Muscle of leg (tissue), 11 donors: ENCODE measurements around the gene FAM163A. TPM values are rescaled to one million over a fixed set of nuclear protein-coding genes. Genes with fewer than 3 reads are reported as not detected.
A peak's percentile ranks its signal among the peaks of the same experiment; 100 is the strongest.

Experiments
- DNase-seq: peaks from one replicate; pipeline ENCODE4 v3.0.0; 2013
- H3K27ac ChIP-seq: one replicate; pipeline ENCODE4 v1.5.1; 2013; ENCODE audit warnings: mild to moderate bottlenecking, low read length, control low read depth
- H3K27me3 ChIP-seq: one replicate; pipeline ENCODE4 v1.6.1; 2013; ENCODE audit warnings: low read length; ENCODE audit not compliant: control insufficient read depth, insufficient read depth
- H3K36me3 ChIP-seq: one replicate; pipeline ENCODE4 v1.6.1; 2013; ENCODE audit warnings: low read length; ENCODE audit not compliant: control insufficient read depth, insufficient read depth
- H3K4me1 ChIP-seq: one replicate; pipeline ENCODE4 v1.6.1; 2013; ENCODE audit warnings: low read length; ENCODE audit not compliant: control insufficient read depth, insufficient read depth
- H3K4me3 ChIP-seq: one replicate; pipeline ENCODE4 v1.5.1; 2013; ENCODE audit warnings: low read length, control low read depth
- H3K9me3 ChIP-seq: replicated peaks from 2 replicates; pipeline ENCODE4 v1.6.1; 2013; ENCODE audit warnings: low read depth, low read length; ENCODE audit not compliant: control insufficient read depth
- WGBS: methylation state at CpG from one replicate; pipeline ENCODE4 v1.1.5; 2013; ENCODE audit warnings: missing lambda C conversion rate; ENCODE audit not compliant: insufficient coverage; 5-methylcytosine and 5-hydroxymethylcytosine counted together
- polyA plus RNA-seq, 8 donors: library from polyadenylated mRNA; unstranded; fragments of 120-200 nt; gene quantifications; one replicate each; pipeline versions ENCODE4 v1.2.1 to v1.2.3, GENCODE V29; 2013; ENCODE audit warnings: inconsistent platforms in 1 of 8, low replicate concordance in 1 of 8; ENCODE audit not compliant: insufficient read length in 8 of 8, insufficient read depth in 1 of 8
- total RNA-seq: library from RNA; stranded (reverse); fragments of 120-200 nt; gene quantifications from one replicate; pipeline ENCODE4 v1.2.4, GENCODE V29; 2013

Gene FAM163A
- total and polyA plus RNA-seq, 9 donors: 0.27 to 1.00 (median 0.72) TPM

DNA sequence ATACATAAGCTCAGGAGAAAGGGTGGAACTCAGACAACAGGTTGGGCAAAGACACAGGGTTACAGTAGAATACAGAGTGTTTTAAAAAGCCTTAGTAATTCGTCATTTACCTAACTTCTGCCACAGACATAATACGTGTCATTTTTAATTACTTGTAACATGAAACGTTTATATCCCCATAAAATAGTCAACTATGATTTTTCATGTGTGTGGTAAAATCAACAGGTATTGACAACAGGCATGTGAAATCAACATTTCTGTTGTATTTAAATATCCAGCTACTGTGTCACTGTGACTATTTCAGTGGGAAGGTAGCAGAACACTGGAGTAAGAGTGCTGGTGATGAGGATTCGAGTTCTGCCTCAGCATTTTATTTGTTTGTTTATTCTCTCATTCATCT, 5.7 kb downstream of the FAM163A start:
- H3K36me3 ChIP-seq: no peaks in the 10 kb centered on the region
- no peak overlapping the region for H3K4me3 ChIP-seq
- no peaks in the 10 kb centered on the region for H3K9me3 ChIP-seq
- DNase-seq: no peak
- no peak overlapping the region for H3K27ac ChIP-seq
- peaks cover 37% of the 10 kb centered on the region for H3K27me3 ChIP-seq
- WGBS: no CpG with 5 or more reads among the region's 4 CpGs
- H3K4me1 ChIP-seq: peaks cover 11% of the 10 kb centered on the region

DNA sequence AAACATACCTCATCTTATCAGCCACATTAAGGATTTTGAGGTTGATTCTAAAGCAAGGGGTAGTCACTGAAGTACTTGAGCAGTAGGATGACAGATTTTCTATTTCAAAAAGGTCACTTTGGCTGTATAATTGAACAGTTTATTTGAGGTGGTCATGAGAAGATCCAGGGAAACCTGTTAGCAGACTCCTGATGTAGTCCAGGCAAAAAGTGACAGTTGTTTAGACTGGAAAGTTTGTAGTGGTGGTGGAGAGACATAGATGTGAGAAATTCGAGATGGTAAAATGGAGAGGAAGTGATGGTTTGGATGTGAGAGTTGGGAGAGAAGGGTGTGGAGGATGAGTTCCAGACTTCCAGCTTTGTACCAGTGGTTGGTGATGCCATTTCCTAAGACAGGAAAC, 7.5 kb downstream of the FAM163A start:
- Histone ChIP-seq H3K27ac (no peak overlapping the region), H3K9me3 (no peaks in the 10 kb centered on the region), H3K4me1 (peaks cover 4% of the 10 kb centered on the region), H3K36me3 (no peaks in the 10 kb centered on the region), H3K4me3 (no peak overlapping the region), H3K27me3 (peaks cover 18% of the 10 kb centered on the region)
- no peak for DNase-seq
- 41% methylated on average over 1 of the region's 1 CpG for WGBS

DNA sequence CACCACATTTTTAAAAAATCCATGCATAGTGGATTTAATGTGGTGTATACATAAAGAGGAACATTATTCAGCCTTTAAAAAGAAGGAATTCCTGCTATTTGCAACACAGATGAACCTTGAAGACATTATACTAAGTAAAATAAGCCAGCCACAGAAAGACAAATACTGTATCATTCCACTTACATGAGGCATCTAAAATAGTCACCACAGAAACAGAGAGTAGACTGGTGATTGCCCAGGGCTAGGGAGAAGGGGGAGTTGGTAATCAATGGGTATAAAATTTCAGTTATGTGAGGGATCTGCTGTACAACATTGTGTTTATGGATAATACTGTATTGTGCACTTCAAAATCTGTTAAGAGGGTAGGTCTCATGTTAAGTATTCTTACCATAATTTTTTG, 10.0 kb downstream of the FAM163A start:
- DNase-seq: no peak
- Histone ChIP-seq H3K27ac (no peak overlapping the region), H3K9me3 (no peaks in the 10 kb centered on the region), H3K4me1 (peaks cover 4% of the 10 kb centered on the region), H3K27me3 (peaks cover 7% of the 10 kb centered on the region), H3K36me3 (no peaks in the 10 kb centered on the region), H3K4me3 (no peak overlapping the region)

DNA sequence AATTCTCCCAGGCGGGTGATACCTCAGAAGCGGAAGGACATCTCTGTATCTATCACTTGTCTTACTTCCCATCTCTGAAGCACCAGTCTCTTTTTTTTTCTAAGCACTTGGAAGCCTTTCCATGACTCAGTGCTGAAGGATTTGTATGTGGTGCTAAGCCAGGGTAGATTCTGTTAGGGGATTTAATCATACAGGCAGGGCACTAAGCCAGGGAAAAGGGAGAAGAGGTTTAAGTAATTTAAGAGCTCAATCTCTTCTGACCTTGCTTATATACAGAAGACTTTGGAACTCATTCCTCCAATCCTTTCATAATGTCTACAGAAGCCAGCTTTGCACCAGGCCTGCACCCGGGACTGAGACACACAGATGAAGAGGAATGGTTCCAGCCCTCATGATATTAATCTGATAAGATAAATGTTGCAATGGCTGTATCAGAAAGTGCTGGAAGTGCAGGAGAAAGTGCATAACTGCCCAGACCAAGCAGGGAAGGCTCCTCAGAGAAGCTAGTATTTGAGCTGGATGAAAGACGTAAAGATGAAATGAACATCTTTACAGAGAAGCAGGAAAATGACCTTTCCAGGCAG, 11.0 kb downstream of the FAM163A start:
- WGBS: 69% methylated on average over 1 of the region's 4 CpGs
- peak; percentile 59 for DNase-seq
- no peaks in the 10 kb centered on the region for H3K9me3 ChIP-seq
- H3K36me3 ChIP-seq: no peaks in the 10 kb centered on the region
- H3K27ac ChIP-seq: no peak overlapping the region
- no peak overlapping the region for H3K4me3 ChIP-seq
- peaks cover 3% of the 10 kb centered on the region for H3K27me3 ChIP-seq
- H3K4me1 ChIP-seq: peaks cover 4% of the 10 kb centered on the region

DNA sequence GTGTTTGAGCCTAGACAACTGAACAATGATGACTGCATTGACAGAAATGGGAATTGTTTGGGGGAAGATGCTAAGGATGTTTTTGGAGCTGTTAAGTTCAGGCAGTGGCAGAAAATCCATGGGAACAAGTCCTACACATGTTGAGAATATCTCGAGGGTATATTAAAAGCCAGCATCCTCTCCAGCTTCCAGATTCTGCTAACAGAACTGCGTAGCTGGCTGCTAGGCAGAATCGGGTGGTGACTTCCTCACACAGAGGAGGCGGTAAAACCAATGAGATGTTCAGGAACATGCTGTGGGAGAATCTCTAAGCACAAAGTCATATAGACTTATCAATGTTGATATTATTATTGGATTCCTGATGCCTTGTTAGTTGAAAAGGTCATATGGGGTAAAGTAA, 14.8 kb downstream of the FAM163A start:
- WGBS: no CpG with 5 or more reads among the region's 4 CpGs

DNA sequence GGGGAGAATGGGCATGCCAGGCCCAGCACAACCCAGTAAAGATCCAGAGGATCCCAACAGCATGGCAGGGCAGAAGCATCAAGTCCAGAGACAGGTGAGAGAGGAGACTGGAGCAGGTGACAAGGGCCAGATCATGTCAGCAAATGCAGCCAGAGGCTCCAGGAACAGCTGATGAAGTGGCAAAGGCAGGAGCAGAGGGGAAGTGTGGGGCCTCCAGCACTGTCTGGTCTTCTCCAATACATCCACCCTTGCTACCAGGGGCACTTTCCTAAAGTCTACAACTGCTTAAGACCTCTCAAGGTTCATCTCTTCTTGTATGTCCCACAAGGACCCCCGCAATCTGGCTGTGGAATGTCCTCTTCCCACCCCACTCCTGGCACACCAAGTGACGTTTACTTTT, 17.4 kb downstream of the FAM163A start:
- Histone ChIP-seq H3K36me3 (no peaks in the 10 kb centered on the region), H3K9me3 (no peaks in the 10 kb centered on the region), H3K27me3 (no peaks in the 10 kb centered on the region), H3K27ac (no peak overlapping the region), H3K4me3 (no peak overlapping the region), H3K4me1 (peaks cover 4% of the 10 kb centered on the region)
- no peak for DNase-seq
- WGBS: 89% methylated on average over 1 of the region's 2 CpGs

More for the DNA sequence above, 14.8 kb downstream of the FAM163A start:
- no peak overlapping the region for H3K27ac ChIP-seq
- peak; percentile 89 for DNase-seq
- peaks cover 7% of the 10 kb centered on the region for H3K4me1 ChIP-seq
- no peaks in the 10 kb centered on the region for H3K9me3 ChIP-seq
- no peaks in the 10 kb centered on the region for H3K27me3 ChIP-seq
- no peak overlapping the region for H3K4me3 ChIP-seq
- no peaks in the 10 kb centered on the region for H3K36me3 ChIP-seq

DNA sequence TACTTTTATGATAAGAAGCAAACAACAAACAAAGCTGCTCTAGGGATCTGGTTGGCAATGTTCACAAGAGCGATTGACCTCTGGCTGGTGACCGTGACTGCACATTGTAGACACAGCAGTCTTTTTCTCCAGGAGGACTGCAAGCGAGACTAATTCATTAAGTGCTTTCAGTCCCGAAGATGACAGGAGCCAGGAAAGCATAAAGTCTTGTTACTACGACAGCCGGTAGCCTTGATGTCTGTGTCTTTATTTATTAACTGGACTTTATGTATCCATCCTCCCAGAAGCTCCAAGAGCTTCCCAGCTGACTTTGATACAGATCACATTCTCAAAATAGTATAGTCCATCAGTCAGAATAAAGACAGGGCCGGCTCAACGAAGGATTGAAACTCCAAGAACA, 18.2 kb downstream of the FAM163A start:
- Histone ChIP-seq H3K9me3 (no peaks in the 10 kb centered on the region), H3K36me3 (no peaks in the 10 kb centered on the region), H3K4me1 (peaks cover 4% of the 10 kb centered on the region), H3K27me3 (no peaks in the 10 kb centered on the region), H3K27ac (no peak overlapping the region), H3K4me3 (no peak overlapping the region)
- peak; percentile 17 for DNase-seq
- WGBS: 64% methylated on average over 4 of the region's 8 CpGs

DNA sequence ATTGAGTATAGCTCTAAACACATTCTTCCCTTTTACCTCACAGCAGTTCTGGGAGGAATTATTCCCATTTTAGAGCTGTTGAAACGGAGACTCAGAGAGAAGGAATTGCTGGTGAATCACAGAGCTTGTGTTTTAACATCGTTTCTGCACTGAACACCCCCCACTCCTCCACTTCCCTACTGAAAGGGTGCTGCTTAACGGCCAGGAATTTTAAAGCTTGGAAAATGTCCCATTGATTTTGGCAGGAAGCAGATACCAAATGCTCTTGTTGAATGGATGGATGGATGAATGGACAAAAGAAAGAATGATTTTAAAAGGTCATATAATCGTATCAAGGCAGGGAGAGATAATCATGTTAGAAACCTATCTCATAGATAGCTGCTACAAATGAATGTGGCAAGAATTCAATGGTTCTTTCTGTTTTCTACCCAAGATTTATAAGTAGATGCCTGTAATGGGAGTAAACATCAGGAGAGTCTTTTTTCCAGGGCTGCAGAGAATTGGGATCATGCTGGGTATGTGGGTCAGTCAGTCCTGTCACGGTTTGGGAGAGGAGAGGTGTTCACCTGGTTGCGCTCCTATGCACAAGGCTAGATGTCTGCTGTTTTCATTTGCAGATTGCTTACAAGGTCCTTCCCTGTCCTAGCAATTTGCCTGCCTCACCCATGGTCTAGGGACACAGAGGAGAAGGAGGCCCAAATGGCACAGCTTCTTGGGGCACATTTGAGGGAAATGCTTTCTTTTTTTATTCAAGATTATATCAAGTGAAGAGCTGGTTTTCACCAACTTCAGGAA, 19.0 kb downstream of the FAM163A start:
- peak; percentile 54 for DNase-seq
- H3K4me3 ChIP-seq: no peak overlapping the region
- no peaks in the 10 kb centered on the region for H3K36me3 ChIP-seq
- no peak overlapping the region for H3K27ac ChIP-seq
- no peaks in the 10 kb centered on the region for H3K9me3 ChIP-seq
- no CpG with 5 or more reads among the region's 6 CpGs for WGBS
- H3K27me3 ChIP-seq: no peaks in the 10 kb centered on the region
- peaks cover 4% of the 10 kb centered on the region for H3K4me1 ChIP-seq

DNA sequence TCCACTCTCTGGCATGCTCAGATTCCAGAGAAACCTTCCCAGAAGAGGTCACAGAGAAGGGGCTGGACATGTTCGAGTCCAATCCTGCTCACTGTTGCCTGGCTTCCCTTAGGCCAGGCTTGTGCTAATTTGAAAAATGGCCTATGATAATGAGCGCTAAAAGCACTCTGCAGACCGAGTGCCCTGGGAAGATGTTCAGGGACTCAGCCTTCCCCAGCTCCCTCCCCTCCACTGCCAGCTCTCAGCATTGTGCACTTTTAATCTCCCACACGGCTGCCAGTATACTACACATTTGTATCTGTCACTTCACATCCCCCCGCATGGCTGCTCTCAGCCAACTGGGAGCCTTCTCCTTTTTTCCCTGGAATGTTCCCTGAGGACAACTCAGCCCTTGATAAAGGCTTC, 24.1 kb downstream of the FAM163A start:
- H3K27ac ChIP-seq: no peak overlapping the region
- 63% methylated on average over 5 of the region's 5 CpGs for WGBS
- H3K9me3 ChIP-seq: peaks cover 5% of the 10 kb centered on the region
- H3K36me3 ChIP-seq: no peaks in the 10 kb centered on the region
- H3K27me3 ChIP-seq: no peaks in the 10 kb centered on the region
- H3K4me1 ChIP-seq: no peaks in the 10 kb centered on the region
- H3K4me3 ChIP-seq: no peak overlapping the region
- DNase-seq: no peak

DNA sequence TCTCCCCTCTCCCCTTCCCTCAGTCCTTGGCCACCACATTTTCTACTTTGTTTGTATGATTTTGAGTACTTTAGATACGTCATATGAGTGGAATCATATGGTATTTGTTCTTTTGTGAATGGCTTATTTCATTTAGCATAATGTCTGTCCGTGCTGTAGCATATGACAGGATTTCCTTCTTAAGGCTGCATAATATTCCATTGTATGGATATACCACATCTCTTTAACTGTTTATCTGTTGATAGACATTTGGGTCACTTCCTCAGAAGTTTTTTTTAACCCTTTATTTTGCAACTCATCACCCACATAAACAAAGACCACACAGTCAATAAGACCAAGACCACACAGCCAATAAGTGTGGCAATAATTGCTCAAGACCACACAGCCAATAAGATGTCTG, 24.9 kb downstream of the FAM163A start:
- DNase-seq: no peak
- no peak overlapping the region for H3K4me3 ChIP-seq
- no peaks in the 10 kb centered on the region for H3K36me3 ChIP-seq
- H3K9me3 ChIP-seq: peaks cover 5% of the 10 kb centered on the region
- no CpG with 5 or more reads among the region's 2 CpGs for WGBS
- no peaks in the 10 kb centered on the region for H3K4me1 ChIP-seq
- H3K27ac ChIP-seq: no peak overlapping the region
- H3K27me3 ChIP-seq: no peaks in the 10 kb centered on the region
